ENCODE data around the gene SUN1.

GRCh38 chr7:887488-887820 lies 55.2 kb downstream of the SUN1 start:
- no peak for TF ChIP-seq JUND (IDR thresholded peaks at IDR 0.05; ENCODE audit: low read depth, low read length)
- no peak for TF ChIP-seq ATF2 (IDR thresholded peaks at IDR 0.05; ENCODE audit: low read length)
- TF ChIP-seq, protein P1, sequence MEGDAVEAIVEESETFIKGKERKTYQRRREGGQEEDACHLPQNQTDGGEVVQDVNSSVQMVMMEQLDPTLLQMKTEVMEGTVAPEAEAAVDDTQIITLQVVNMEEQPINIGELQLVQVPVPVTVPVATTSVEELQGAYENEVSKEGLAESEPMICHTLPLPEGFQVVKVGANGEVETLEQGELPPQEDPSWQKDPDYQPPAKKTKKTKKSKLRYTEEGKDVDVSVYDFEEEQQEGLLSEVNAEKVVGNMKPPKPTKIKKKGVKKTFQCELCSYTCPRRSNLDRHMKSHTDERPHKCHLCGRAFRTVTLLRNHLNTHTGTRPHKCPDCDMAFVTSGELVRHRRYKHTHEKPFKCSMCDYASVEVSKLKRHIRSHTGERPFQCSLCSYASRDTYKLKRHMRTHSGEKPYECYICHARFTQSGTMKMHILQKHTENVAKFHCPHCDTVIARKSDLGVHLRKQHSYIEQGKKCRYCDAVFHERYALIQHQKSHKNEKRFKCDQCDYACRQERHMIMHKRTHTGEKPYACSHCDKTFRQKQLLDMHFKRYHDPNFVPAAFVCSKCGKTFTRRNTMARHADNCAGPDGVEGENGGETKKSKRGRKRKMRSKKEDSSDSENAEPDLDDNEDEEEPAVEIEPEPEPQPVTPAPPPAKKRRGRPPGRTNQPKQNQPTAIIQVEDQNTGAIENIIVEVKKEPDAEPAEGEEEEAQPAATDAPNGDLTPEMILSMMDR (IDR thresholded peaks at IDR 0.05 in 2 of 3, conservative IDR thresholded peaks at IDR 0.05 in 1 of 3; ENCODE audit: control insufficient read depth in 2 of 3, extremely low read depth in 1 of 3, insufficient read depth in 1 of 3, low read depth in 3 of 3, low read length in 3 of 3): no peak
- TF ChIP-seq TAF1 (IDR thresholded peaks at IDR 0.05; ENCODE audit: borderline replicate concordance, low read depth, low read length): no peak
- no peak for TF ChIP-seq EZH2 (IDR thresholded peaks at IDR 0.05; ENCODE audit: borderline replicate concordance, control insufficient read depth, low read depth, low read length)
- no peak for TF ChIP-seq CEBPB (IDR thresholded peaks at IDR 0.05; ENCODE audit: borderline replicate concordance in 1 of 2, low read depth in 2 of 2, low read length in 2 of 2)
- TF ChIP-seq E4F1 (IDR thresholded peaks at IDR 0.05; ENCODE audit: borderline replicate concordance, partially characterized antibody): no peak
- TF ChIP-seq ZNF217 (IDR thresholded peaks at IDR 0.05): no peak
- TF ChIP-seq RCOR1 (conservative IDR thresholded peaks at IDR 0.05; ENCODE audit: low read depth, low read length): no peak
- no peak for TF ChIP-seq POLR2A (IDR thresholded peaks at IDR 0.05; ENCODE audit: low read depth, low read length)
